ENCODE data around the gene EXOSC2.

The EXOSC2 gene

GRCh38 chr9:130664251-130665028 is 29.1 kb upstream of the EXOSC2 start, which contains the start of gene PRDM12:
PRDM12 (plus strand) TSS chr9:130664594; CDS start chr9:130664654, 60 bp downstream.
- no peaks in the 10 kb centered on the region for H3K9me2 ChIP-seq (replicated peaks; ENCODE audit: insufficient read depth, low read length)
- H3K79me2 ChIP-seq (ENCODE audit: insufficient read depth, low read length) = no peaks in the 10 kb centered on the region
- H3K9ac ChIP-seq (ENCODE audit: low read length) = no peak within 1 kb of the TSS
- no peaks in the 10 kb centered on the region for H3F3A ChIP-seq (ENCODE audit: insufficient read depth)
- no peaks in the 10 kb centered on the region for H3K36me3 ChIP-seq (ENCODE audit: low read length)
- H2AFZ ChIP-seq (ENCODE audit: low read depth, low read length, severe bottlenecking) = no peak within 1 kb of the TSS
- no peaks in the 10 kb centered on the region for H4K20me1 ChIP-seq (ENCODE audit: low read depth, low read length)
- H3K4me3 ChIP-seq (ENCODE audit: insufficient read depth, low read length, poor library complexity, severe bottlenecking) = no peak within 1 kb of the TSS
- no peak within 1 kb of the TSS for H3K4me2 ChIP-seq (ENCODE audit: low read depth, low read length, poor library complexity, severe bottlenecking)
- H3K27me3 ChIP-seq (ENCODE audit: low read length) = no peaks in the 10 kb centered on the region
- H3K27ac ChIP-seq (ENCODE audit: low read depth, low read length) = no peak within 1 kb of the TSS
- TF ChIP-seq EZH2phosphoT487 (conservative IDR thresholded peaks at IDR 0.05; ENCODE audit: low read length) = no peak
- TF ChIP-seq CTCF (IDR thresholded peaks at IDR 0.05; ENCODE audit: insufficient read depth, low read length, poor library complexity, severe bottlenecking) = no peak
- no peaks in the 10 kb centered on the region for H3K9me3 ChIP-seq (ENCODE audit: insufficient read depth, low read length)

GRCh38 chr9:130665029-130665430 is 28.6 kb upstream of the EXOSC2 start:
- H3K4me3 ChIP-seq (ENCODE audit: insufficient read depth, low read length, poor library complexity, severe bottlenecking) = no peak overlapping the region
- H4K20me1 ChIP-seq (ENCODE audit: low read depth, low read length) = no peaks in the 10 kb centered on the region
- no peaks in the 10 kb centered on the region for H3K9me3 ChIP-seq (ENCODE audit: insufficient read depth, low read length)
- H2AFZ ChIP-seq (ENCODE audit: low read depth, low read length, severe bottlenecking) = no peak overlapping the region
- no peaks in the 10 kb centered on the region for H3K36me3 ChIP-seq (ENCODE audit: low read length)
- no peaks in the 10 kb centered on the region for H3F3A ChIP-seq (ENCODE audit: insufficient read depth)
- no peaks in the 10 kb centered on the region for H3K79me2 ChIP-seq (ENCODE audit: insufficient read depth, low read length)
- no peaks in the 10 kb centered on the region for H3K27me3 ChIP-seq (ENCODE audit: low read length)
- no peaks in the 10 kb centered on the region for H3K9me2 ChIP-seq (replicated peaks; ENCODE audit: insufficient read depth, low read length)
- no peak overlapping the region for H3K9ac ChIP-seq (ENCODE audit: low read length)
- no peak overlapping the region for H3K4me2 ChIP-seq (ENCODE audit: low read depth, low read length, poor library complexity, severe bottlenecking)
- no peak overlapping the region for H3K27ac ChIP-seq (ENCODE audit: low read depth, low read length)
- no peak for TF ChIP-seq CTCF (IDR thresholded peaks at IDR 0.05; ENCODE audit: insufficient read depth, low read length, poor library complexity, severe bottlenecking)
- no peak for TF ChIP-seq EZH2phosphoT487 (conservative IDR thresholded peaks at IDR 0.05; ENCODE audit: low read length)

- no peaks in the 10 kb centered on the region for H3K27me3 ChIP-seq (ENCODE audit: low read length)
- H3K79me2 ChIP-seq (ENCODE audit: insufficient read depth, low read length) = no peaks in the 10 kb centered on the region
- no peak overlapping the region for H3K4me3 ChIP-seq (ENCODE audit: insufficient read depth, low read length, poor library complexity, severe bottlenecking)
- H3K9me2 ChIP-seq (replicated peaks; ENCODE audit: insufficient read depth, low read length) = no peaks in the 10 kb centered on the region
- H3K27ac ChIP-seq (ENCODE audit: low read depth, low read length) = no peak overlapping the region
- H3K36me3 ChIP-seq (ENCODE audit: low read length) = no peaks in the 10 kb centered on the region
- no peaks in the 10 kb centered on the region for H4K20me1 ChIP-seq (ENCODE audit: low read depth, low read length)
- H3F3A ChIP-seq (ENCODE audit: insufficient read depth) = no peaks in the 10 kb centered on the region
- TF ChIP-seq EZH2phosphoT487 (conservative IDR thresholded peaks at IDR 0.05; ENCODE audit: low read length) (no peak), CTCF (IDR thresholded peaks at IDR 0.05; ENCODE audit: insufficient read depth, low read length, poor library complexity, severe bottlenecking) (no peak)
- H3K9me3 ChIP-seq (ENCODE audit: insufficient read depth, low read length) = no peaks in the 10 kb centered on the region
- no peak overlapping the region for H3K9ac ChIP-seq (ENCODE audit: low read length)
- no peak overlapping the region for H3K4me2 ChIP-seq (ENCODE audit: low read depth, low read length, poor library complexity, severe bottlenecking)
- H2AFZ ChIP-seq (ENCODE audit: low read depth, low read length, severe bottlenecking) = no peak overlapping the region
These were observed 27.9 kb upstream of the EXOSC2 start for GRCh38 chr9:130665431-130666392.

Data from SU-DHL-6 (cell line).